A549 (cell line): ENCODE results near the gene TMEM156. TPM values are rescaled to one million over a fixed set of nuclear protein-coding genes. Genes with fewer than 3 reads are reported as not detected.

Source experiments
- ATAC-seq, 2 experiments: fragments of 200-7000 bp in 1 of 2; fragments of >200 bp in 1 of 2; cut with Nextera tagmentation in 1 of 2; cut with Tn5 transposase in 1 of 2; 3 replicates each; pipeline versions ENCODE4 v1.8.0 to v1.9.1; 2018 to 2020; ENCODE audit warnings: mild to moderate bottlenecking in 1 of 2, moderate library complexity in 1 of 2
- CTCF ChIA-PET: fragments of 300-600 bp; sonication (Branson Sonifier 250); formaldehyde crosslinking; extraction: SDS; loops from one replicate; lab custom pipeline; 2021; ENCODE audit warnings: antibody characterized with exemption, inconsistent platforms; lab: Yijun Ruan, JAX
- POLR2A ChIA-PET: fragments of 350-600 bp; formaldehyde crosslinking; extraction: SDS; loops from one replicate; lab custom pipeline; 2021; ENCODE audit warnings: antibody characterized with exemption, inconsistent platforms; lab: Yijun Ruan, JAX
- DNase-seq, 2 experiments: peaks; one replicate each; pipeline versions ENCODE4 v3.0.0 to v3.0.0-alpha.2; 2011 to 2016; ENCODE audit warnings: low read depth in 1 of 2, low spot score in 1 of 2
- FAIRE-seq: peaks from 2 replicates; lab custom pipeline; 2011; peaks lifted over from hg19 to GRCh38; lab: Jason Lieb, UNC
- H3K27ac ChIP-seq, 2 experiments: fragments of >200 bp; sonication (Bioruptor Twin); formaldehyde crosslinking; 3 replicates each; pipeline ENCODE4 v1.5.1; 2016 to 2017
- H3K4me1 ChIP-seq: fragments of >200 bp; sonication (Bioruptor Twin); formaldehyde crosslinking; 3 replicates; pipeline ENCODE4 v1.6.1; 2016
- H3K4me2 ChIP-seq: fragments of >200 bp; sonication (Bioruptor Twin); formaldehyde crosslinking; 3 replicates; pipeline ENCODE4 v1.6.1; 2016
- H3K4me3 ChIP-seq: fragments of >200 bp; sonication (Bioruptor Twin); formaldehyde crosslinking; 3 replicates; pipeline ENCODE4 v1.5.1; 2016
- H3K9me3 ChIP-seq: fragments of >200 bp; sonication (Bioruptor Twin); formaldehyde crosslinking; 3 replicates; pipeline ENCODE4 v1.6.1; 2016
- BHLHE40 ChIP-seq: IDR thresholded peaks from 2 replicates; pipeline ENCODE4 v1.6.1; 2012; ENCODE audit warnings: low read depth, low read length, inconsistent platforms
- CBX8 ChIP-seq: fragments of 200-600 bp; sonication (generic); IDR thresholded peaks from 2 replicates; pipeline ENCODE4 v1.6.1; 2016
- CEBPB ChIP-seq, 2 experiments: fragments of >200 bp in 1 of 2; sonication (Bioruptor Twin) in 1 of 2; formaldehyde crosslinking in 1 of 2; IDR thresholded peaks; 2 replicates each; pipeline ENCODE4 v1.6.1; 2012 to 2016
- EHMT2 ChIP-seq: fragments of 200-600 bp; sonication (generic); IDR thresholded peaks from 2 replicates; pipeline ENCODE4 v1.6.1; 2016; ENCODE audit warnings: antibody characterized with exemption, low read depth, mild to moderate bottlenecking, moderate library complexity
- ESRRA ChIP-seq: fragments of 150-350 bp; IDR thresholded peaks from 2 replicates; pipeline ENCODE4 v1.6.1; 2014; ENCODE audit warnings: mild to moderate bottlenecking, low read length, borderline replicate concordance
- FOSB ChIP-seq: fragments of 250-450 bp; sonication (Bioruptor Pico); IDR thresholded peaks from 2 replicates; pipeline ENCODE4 v1.5.0; 2020; ENCODE audit warnings: mild to moderate bottlenecking, moderate library complexity
- FOSL2 ChIP-seq, 2 experiments: fragments of 450-650 bp in 1 of 2; fragments of >200 bp in 1 of 2; sonication (Bioruptor Twin) in 1 of 2; formaldehyde crosslinking; IDR thresholded peaks; 2 replicates each; pipeline versions ENCODE4 v1.5.0 to v1.6.1; 2016 to 2020; ENCODE audit warnings: mild to moderate bottlenecking in 1 of 2, moderate library complexity in 1 of 2
- HDAC2 ChIP-seq: fragments of 200-600 bp; sonication (generic); IDR thresholded peaks from 2 replicates; pipeline ENCODE4 v1.6.1; 2016
- HEYL ChIP-seq: fragments of 250-450 bp; sonication (Bioruptor Pico); IDR thresholded peaks from 2 replicates; pipeline ENCODE4 v1.8.0; 2021; ENCODE audit warnings: mild to moderate bottlenecking, moderate library complexity
- HOXB5 ChIP-seq: fragments of 250-450 bp; sonication (Bioruptor Pico); IDR thresholded peaks from 2 replicates; pipeline ENCODE4 v1.5.0; 2020; ENCODE audit warnings: mild to moderate bottlenecking, moderate library complexity
- JUN ChIP-seq, 2 experiments: fragments of >200 bp; sonication (Bioruptor Twin); formaldehyde crosslinking; IDR thresholded peaks; 2 replicates in 1 of 2; 3 replicates in 1 of 2; pipeline ENCODE4 v1.6.1; 2016 to 2017
- JUNB ChIP-seq: fragments of >200 bp; sonication (Bioruptor Twin); formaldehyde crosslinking; IDR thresholded peaks from 2 replicates; pipeline ENCODE4 v1.6.1; 2016
- MYC ChIP-seq: IDR thresholded peaks from 2 replicates; pipeline ENCODE4 v1.6.1; 2012; ENCODE audit warnings: mild to moderate bottlenecking, inconsistent platforms, low read length, improper control_type of control experiment, borderline replicate concordance
- RAD21 ChIP-seq, 2 experiments: fragments of >200 bp in 1 of 2; sonication (Bioruptor Twin) in 1 of 2; formaldehyde crosslinking in 1 of 2; IDR thresholded peaks in 1 of 2; conservative IDR thresholded peaks in 1 of 2; 2 replicates in 1 of 2; 3 replicates in 1 of 2; pipeline ENCODE4 v1.6.1; 2012 to 2018; ENCODE audit warnings: inconsistent platforms in 1 of 2
- RFX5 ChIP-seq: fragments of 450-650 bp; IDR thresholded peaks from 2 replicates; pipeline ENCODE4 v1.7.1; 2014; ENCODE audit warnings: antibody characterized with exemption, mild to moderate bottlenecking, moderate library complexity
- ZNF302 ChIP-seq: fragments of 250-450 bp; sonication (Bioruptor Pico); IDR thresholded peaks from 2 replicates; pipeline ENCODE4 v1.9.0; 2021; ENCODE audit warnings: inconsistent platforms, mild to moderate bottlenecking, moderate library complexity
- WGBS: methylation state at CpG from one replicate; pipeline ENCODE4 v1.1.6; 2017; ENCODE audit errors: missing lambda C conversion rate; 5-methylcytosine and 5-hydroxymethylcytosine counted together
- polyA minus RNA-seq: library from RNA; depleted of rRNA, polyadenylated mRNA; stranded (reverse); fragments of >200 nt; gene quantifications from 2 replicates; pipeline ENCODE4 v1.2.3, GENCODE V29; 2011; rRNA and poly(A)+ RNA removed
- polyA plus RNA-seq, 4 experiments: library from polyadenylated mRNA; depleted of rRNA in 3 of 4; stranded (reverse); fragments of >200 nt; fragmentation: RNase III in 1 of 4; extraction: RNeasy Plus Mini Kit Qiagen cat#74134 plus additional on column Dnase treatment in 1 of 4; gene quantifications; 2 replicates in 3 of 4; 3 replicates in 1 of 4; pipeline ENCODE4 v1.2.3, GENCODE V29; 2011 to 2017
- TF ChIP-seq, protein P1 (sequence below): IDR thresholded peaks from 2 replicates; pipeline ENCODE4 v1.6.1; 2012
- TF ChIP-seq, protein P2 (sequence below): fragments of >200 bp; sonication (Bioruptor Twin); formaldehyde crosslinking; IDR thresholded peaks from 3 replicates; pipeline ENCODE4 v1.6.1; 2016
- TF ChIP-seq, protein P3 (sequence below): fragments of >200 bp; sonication (Bioruptor Twin); formaldehyde crosslinking; IDR thresholded peaks from 3 replicates; pipeline ENCODE4 v1.5.1; 2016

TMEM156 gene, protein sequence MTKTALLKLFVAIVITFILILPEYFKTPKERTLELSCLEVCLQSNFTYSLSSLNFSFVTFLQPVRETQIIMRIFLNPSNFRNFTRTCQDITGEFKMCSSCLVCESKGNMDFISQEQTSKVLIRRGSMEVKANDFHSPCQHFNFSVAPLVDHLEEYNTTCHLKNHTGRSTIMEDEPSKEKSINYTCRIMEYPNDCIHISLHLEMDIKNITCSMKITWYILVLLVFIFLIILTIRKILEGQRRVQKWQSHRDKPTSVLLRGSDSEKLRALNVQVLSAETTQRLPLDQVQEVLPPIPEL
- polyA plus RNA-seq (2011; rRNA removed) (38.5 and 45.1 TPM in 2 replicates), polyA plus RNA-seq (2017; fragmentation: RNase III; extraction: RNeasy Plus Mini Kit Qiagen cat#74134 plus additional on column Dnase treatment) (9.2 to 10.9 TPM (median 10.4 TPM) in 3 replicates), polyA minus RNA-seq (4.4 and 5.7 TPM in 2 replicates)
- polyA plus RNA-seq (2012; cell fraction: cytosol; rRNA removed) = 5.4 TPM in 2 replicates
- 1.1 and 1.9 TPM in 2 replicates for polyA plus RNA-seq (2012; cell fraction: nucleus; rRNA removed)

DNA sequence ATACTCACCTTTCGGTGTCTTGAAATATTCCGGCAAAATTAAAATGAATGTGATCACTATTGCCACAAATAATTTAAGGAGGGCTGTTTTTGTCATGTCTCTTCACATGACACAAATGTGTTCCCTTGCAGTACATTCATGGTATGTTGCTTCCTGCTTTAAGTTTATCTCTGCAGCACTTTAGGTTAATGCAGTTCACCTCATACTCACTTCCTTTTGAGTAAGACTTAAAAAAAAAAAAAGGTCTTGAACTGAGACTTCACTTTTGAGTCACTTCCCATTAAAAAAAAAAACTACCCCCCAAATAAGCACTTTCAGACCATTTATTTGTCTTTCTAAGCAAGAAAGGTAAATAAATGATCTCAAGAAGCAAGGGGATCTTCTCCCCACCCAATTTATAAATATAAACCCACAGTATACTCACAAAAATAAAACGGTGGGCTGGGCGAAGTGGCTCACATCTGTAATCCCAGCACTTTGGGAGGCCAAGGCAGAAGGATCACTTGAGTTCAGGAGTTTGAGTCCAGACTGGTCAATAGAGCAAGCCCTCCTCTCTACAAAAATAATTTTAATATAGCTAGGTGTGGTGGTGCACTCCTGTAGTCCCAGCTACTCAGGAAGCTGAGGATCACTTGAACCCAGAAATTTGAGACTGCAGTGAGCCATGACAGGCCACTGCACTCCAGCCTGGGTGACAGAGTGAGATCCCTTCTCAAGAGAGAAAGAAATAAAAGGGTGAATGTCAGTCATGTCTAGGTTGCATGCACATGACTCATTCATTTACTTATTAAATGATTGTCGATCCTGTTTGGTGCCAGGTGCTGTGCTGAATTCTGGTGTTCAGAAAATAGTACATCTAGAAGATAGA lies at the start of gene TMEM156:
Gene TMEM156, minus strand, starts transcription at position 192 of the 868 bp plus-strand sequence. Its CDS starts 96 bp downstream, at position 96.
- FAIRE-seq = peak; percentile 18
- peak within 1 kb of the TSS; percentile 94 for H3K4me2 ChIP-seq

DNA sequence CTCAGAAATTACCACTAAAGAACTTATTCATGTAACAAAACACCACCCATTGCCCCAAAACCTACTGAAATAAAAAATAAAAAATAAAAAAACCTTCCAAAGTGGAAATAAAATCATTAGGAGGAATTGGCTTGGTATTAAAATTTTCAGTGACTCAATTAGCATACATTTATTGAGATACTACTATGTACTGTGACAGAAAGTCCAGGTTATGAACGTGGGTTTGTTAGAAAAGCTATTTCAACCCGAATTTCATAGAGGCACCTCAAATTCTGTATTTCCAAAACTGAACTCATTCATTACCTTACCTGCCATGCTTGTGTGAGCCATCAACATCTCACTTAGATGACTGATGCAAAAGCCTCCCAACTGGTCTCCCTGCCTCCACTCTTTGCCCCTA lies 46.6 kb upstream of the TMEM156 start:
- CTCF ChIA-PET = no interaction called here
- no peaks in the 10 kb centered on the region for H3K9me3 ChIP-seq
- FAIRE-seq (no peak), ATAC-seq (no peak), DNase-seq (no peak)
- no peak for TF ChIP-seq BHLHE40
- no peak overlapping the region for H3K4me2 ChIP-seq
- WGBS = 76% methylated on average over 2 of the region's 2 CpGs
- POLR2A ChIA-PET = no interaction called here
- H3K4me3 ChIP-seq = no peak overlapping the region
- no peaks in the 10 kb centered on the region for H3K4me1 ChIP-seq
- H3K27ac ChIP-seq = no peak overlapping the region

More for the DNA sequence above, at the start of gene TMEM156:
- peaks cover 57% of the 10 kb centered on the region for H3K4me1 ChIP-seq
- TF ChIP-seq JUN (IDR thresholded peaks at IDR 0.05) (0 out of 5 replicates have a peak, but pooled peaks of 1 of the 2 experiments have one; percentile 29), HDAC2 (no peak), FOSL2 (IDR thresholded peaks at IDR 0.05) (no peak), FOSL2 (CRISPR knock-in tag; IDR thresholded peaks at IDR 0.05) (peak; percentile 74), RAD21 (conservative IDR thresholded peaks at IDR 0.05 in 1 of 2, IDR thresholded peaks at IDR 0.05 in 1 of 2) (0 out of 5 replicates have a peak, but pooled peaks of 1 of the 2 experiments have one; percentile 16), CEBPB (IDR thresholded peaks at IDR 0.05) (no peak), JUNB (peak; percentile 43; the same call in 1 of the 2 replicates)
- TF ChIP-seq, protein P1, sequence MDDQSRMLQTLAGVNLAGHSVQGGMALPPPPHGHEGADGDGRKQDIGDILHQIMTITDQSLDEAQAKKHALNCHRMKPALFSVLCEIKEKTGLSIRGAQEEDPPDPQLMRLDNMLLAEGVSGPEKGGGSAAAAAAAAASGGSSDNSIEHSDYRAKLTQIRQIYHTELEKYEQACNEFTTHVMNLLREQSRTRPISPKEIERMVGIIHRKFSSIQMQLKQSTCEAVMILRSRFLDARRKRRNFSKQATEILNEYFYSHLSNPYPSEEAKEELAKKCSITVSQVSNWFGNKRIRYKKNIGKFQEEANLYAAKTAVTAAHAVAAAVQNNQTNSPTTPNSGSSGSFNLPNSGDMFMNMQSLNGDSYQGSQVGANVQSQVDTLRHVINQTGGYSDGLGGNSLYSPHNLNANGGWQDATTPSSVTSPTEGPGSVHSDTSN = no peak
- H3K27ac ChIP-seq = peak within 1 kb of the TSS; percentile 87 to 93
- 1% methylated on average over 5 of the region's 5 CpGs for WGBS
- DNase-seq (peak in 1 of 2 experiments; percentile 78), ATAC-seq (peak in 1 of 2 experiments; percentile 45; a peak in 3 of 6 replicates)
- CTCF ChIA-PET = interaction anchor here (1.0 kb wide), 1 partner anchor 9 kb away, joined by 3 read pairs; no protein-coding TSS in a partner anchor
- no peaks in the 10 kb centered on the region for H3K9me3 ChIP-seq
- peak within 1 kb of the TSS; percentile 40 for H3K4me3 ChIP-seq
- POLR2A ChIA-PET = interaction anchor here (5.1 kb wide), 1 partner anchor 11 kb away, joined by 55 read pairs; no protein-coding TSS in a partner anchor

DNA sequence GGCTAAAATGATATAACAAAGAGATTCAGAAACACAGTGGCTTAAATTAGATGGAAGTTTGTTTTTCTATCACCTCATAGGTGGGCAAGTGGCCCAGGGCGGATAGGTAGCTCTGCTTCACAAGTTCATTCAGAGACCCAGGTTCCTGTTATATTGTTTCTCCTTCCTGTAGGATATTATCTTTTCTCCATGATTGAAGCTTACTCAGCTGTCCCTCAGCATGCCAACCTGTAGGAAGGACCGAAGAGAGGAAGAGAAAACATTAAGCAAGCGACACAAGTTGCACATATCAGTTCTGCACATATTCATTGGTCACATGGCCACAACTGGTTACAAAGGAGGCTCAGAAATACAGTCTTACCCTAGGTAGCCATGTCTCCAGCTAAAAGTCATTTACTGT lies 36.7 kb upstream of the TMEM156 start:
- no peak overlapping the region for H3K4me3 ChIP-seq
- ChIA-PET CTCF (interaction anchor here (1.4 kb wide), 1 partner anchor 12 kb away, joined by 3 read pairs; no protein-coding TSS in a partner anchor), POLR2A (no interaction called here)
- no peak overlapping the region for H3K27ac ChIP-seq
- peaks cover 3% of the 10 kb centered on the region; the same call in 2 of the 3 replicates for H3K4me1 ChIP-seq
- TF ChIP-seq CBX8 = no peak
- TF ChIP-seq, protein P2, sequence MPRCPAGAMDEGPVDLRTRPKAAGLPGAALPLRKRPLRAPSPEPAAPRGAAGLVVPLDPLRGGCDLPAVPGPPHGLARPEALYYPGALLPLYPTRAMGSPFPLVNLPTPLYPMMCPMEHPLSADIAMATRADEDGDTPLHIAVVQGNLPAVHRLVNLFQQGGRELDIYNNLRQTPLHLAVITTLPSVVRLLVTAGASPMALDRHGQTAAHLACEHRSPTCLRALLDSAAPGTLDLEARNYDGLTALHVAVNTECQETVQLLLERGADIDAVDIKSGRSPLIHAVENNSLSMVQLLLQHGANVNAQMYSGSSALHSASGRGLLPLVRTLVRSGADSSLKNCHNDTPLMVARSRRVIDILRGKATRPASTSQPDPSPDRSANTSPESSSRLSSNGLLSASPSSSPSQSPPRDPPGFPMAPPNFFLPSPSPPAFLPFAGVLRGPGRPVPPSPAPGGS = no peak
- TF ChIP-seq EHMT2 = no peak
- no peak for TF ChIP-seq MYC
- TF ChIP-seq ESRRA = no peak
- no peak for TF ChIP-seq FOSB (CRISPR knock-in tag)
- TF ChIP-seq HDAC2 = no peak
- TF ChIP-seq RFX5 = no peak
- no peak for TF ChIP-seq HOXB5 (CRISPR knock-in tag)
- TF ChIP-seq HEYL (CRISPR knock-in tag) = no peak
- TF ChIP-seq, protein P3, sequence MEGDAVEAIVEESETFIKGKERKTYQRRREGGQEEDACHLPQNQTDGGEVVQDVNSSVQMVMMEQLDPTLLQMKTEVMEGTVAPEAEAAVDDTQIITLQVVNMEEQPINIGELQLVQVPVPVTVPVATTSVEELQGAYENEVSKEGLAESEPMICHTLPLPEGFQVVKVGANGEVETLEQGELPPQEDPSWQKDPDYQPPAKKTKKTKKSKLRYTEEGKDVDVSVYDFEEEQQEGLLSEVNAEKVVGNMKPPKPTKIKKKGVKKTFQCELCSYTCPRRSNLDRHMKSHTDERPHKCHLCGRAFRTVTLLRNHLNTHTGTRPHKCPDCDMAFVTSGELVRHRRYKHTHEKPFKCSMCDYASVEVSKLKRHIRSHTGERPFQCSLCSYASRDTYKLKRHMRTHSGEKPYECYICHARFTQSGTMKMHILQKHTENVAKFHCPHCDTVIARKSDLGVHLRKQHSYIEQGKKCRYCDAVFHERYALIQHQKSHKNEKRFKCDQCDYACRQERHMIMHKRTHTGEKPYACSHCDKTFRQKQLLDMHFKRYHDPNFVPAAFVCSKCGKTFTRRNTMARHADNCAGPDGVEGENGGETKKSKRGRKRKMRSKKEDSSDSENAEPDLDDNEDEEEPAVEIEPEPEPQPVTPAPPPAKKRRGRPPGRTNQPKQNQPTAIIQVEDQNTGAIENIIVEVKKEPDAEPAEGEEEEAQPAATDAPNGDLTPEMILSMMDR = no peak
- TF ChIP-seq ZNF302 (CRISPR knock-in tag) = no peak
- DNase-seq (no peak), ATAC-seq (no peak), FAIRE-seq (no peak)
- WGBS = 89% methylated on average over 3 of the region's 3 CpGs
- H3K4me2 ChIP-seq = no peak overlapping the region
- no peaks in the 10 kb centered on the region for H3K9me3 ChIP-seq
